Retinal pigment epithelial cell (primary cell): ENCODE data around the gene HSDL2.
A peak's percentile ranks its signal among the peaks of the same experiment; 100 is the strongest.

Experiments used
- DNase-seq: peaks from one replicate; pipeline ENCODE4 v3.0.0-alpha.2; 2010; ENCODE audit warnings: low read depth
- H3K4me3 ChIP-seq: 2 replicates; pipeline ENCODE4 v1.5.1; 2011; ENCODE audit warnings: mild to moderate bottlenecking, low read length, control low read depth, moderate library complexity
- TF ChIP-seq, protein P1 (sequence below): conservative IDR thresholded peaks from 2 replicates; pipeline ENCODE4 v1.5.1; 2011; ENCODE audit warnings: low read depth, low read length, control low read depth, inconsistent platforms

Gene HSDL2

GRCh38 chr9:112489876-112490666 lies 110.2 kb downstream of the HSDL2 start:
- peak; percentile 39 for DNase-seq
- TF ChIP-seq, protein P1, sequence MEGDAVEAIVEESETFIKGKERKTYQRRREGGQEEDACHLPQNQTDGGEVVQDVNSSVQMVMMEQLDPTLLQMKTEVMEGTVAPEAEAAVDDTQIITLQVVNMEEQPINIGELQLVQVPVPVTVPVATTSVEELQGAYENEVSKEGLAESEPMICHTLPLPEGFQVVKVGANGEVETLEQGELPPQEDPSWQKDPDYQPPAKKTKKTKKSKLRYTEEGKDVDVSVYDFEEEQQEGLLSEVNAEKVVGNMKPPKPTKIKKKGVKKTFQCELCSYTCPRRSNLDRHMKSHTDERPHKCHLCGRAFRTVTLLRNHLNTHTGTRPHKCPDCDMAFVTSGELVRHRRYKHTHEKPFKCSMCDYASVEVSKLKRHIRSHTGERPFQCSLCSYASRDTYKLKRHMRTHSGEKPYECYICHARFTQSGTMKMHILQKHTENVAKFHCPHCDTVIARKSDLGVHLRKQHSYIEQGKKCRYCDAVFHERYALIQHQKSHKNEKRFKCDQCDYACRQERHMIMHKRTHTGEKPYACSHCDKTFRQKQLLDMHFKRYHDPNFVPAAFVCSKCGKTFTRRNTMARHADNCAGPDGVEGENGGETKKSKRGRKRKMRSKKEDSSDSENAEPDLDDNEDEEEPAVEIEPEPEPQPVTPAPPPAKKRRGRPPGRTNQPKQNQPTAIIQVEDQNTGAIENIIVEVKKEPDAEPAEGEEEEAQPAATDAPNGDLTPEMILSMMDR = no peak

DNA sequence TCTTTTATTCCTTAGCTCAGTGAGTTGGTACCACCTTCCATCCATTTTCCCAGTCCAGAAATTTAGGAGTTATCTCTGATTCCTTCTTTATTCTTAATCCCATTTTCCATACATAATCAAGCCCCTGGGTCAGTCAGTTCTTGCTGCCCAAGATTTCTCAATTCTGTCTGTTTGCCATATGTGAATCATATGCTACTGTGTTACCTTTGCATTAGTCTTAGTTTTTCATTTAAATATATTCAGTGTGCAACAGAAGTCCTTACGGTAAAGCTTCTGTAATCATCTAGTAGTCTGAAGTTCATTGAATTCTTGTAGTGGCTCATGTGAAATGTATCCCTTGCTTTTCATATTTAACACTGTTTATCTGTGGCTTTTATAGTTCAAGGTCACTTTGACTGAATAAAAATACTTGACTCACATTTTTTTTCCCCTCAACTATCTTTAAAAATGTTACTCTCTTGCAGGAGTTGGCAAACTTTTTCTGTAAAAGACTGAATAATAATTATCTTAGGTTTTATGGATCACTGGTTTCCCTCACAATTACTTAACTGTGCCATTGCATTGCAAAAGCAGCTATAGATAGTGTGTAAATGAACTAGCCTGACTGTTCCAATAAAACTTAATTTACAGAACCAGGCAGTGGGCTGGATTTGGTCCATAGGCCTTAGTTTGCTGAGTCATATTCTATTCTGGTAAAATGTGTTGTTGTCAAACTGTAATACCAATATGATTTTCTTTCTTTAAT lies 113.7 kb downstream of the HSDL2 start:
- TF ChIP-seq, protein P1 = no peak
- DNase-seq = no peak
- H3K4me3 ChIP-seq = no peak overlapping the region

More at GRCh38 chr9:112489876-112490666, 110.2 kb downstream of the HSDL2 start:
- no peak overlapping the region for H3K4me3 ChIP-seq

DNA sequence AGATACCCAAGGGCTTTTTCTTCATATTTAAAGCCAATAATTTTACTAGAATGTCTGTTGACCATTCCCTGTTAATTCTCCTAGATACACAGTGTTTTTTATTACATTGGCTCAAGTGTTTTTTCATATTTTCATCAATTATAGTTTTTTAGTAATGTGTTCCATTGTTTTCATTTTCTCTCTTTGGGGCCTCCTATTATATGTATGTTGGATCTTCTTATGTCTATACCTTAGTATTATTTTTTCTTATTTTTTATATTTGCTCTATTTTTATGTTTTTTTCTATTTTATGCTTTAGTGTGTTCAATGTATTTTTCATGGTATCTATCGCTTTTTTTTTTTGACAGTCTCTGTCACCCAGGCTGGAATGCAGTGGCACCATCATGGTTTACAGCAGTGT lies 114.2 kb downstream of the HSDL2 start:
- no peak for DNase-seq
- TF ChIP-seq, protein P1 = no peak
- H3K4me3 ChIP-seq = no peak overlapping the region

DNA sequence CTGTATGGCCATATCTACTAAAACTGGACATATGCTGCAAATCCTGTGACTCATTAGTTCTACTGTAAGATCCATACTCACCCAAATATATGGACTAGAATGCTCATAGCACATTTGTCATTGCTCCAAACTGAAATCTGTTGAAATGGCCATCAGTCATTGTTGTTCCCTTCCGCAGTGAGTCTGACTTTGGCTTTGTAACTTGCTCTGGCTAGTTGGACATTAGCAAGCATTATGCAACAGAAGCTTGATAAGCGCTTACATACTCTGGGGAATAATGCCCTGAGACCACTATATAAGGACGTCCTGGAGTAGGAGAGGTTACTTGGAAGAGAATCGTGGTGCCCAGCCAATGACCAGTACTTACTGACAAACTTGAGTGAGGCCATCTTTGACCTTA lies 115.7 kb downstream of the HSDL2 start:
- no peak overlapping the region for H3K4me3 ChIP-seq
- DNase-seq = no peak
- TF ChIP-seq, protein P1 = no peak

DNA sequence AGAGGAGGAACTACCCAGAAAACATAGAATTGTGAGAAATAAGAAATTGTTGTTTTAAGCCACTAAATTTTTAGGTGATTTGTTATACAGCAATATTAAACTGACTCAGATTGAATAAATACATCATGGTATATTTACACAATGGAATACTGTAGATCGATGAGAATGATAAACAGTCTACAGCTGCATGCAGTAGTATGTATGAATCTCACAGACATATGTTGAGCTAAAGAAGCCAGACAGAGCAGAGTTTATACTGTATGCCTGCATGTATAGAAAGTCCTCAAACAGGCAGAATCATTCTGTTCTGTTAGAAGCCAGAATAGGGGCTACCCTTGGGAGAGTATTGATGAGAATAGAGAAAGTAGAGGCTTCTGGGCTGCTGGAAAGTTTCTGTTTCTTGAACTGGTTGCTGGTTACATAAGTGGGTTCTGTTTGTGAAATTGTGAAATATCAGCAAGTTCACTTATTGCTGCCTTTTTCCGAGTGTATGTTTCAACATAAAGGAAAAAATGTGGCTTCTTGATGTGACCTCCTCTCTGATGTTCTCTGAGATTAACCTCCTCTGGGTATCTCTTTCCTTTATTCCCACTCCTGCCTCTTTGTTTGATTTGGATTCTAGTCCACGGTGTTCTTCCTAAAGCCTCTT lies 116.3 kb downstream of the HSDL2 start:
- no peak overlapping the region for H3K4me3 ChIP-seq
- no peak for DNase-seq
- TF ChIP-seq, protein P1 = no peak

DNA sequence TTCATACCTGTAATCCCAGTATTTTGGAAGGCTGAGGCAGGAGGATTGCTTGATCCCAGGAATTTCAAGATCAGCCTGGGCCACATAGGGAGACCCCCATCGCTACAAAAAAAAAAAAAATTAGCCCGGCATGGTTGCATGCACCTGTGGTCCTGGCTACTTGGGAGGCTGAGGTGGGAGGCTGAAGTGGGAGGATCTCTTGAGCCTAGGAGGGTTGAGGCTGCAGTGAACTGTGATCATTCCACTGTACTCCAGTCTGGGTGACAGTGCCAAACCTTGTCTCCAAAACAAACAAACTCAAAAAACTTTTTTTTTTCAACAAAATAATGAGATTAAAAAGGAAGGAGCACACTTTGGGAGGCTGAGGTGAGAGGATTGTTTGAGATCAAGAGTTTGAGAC lies 120.9 kb downstream of the HSDL2 start:
- no peak overlapping the region for H3K4me3 ChIP-seq
- DNase-seq = no peak
- TF ChIP-seq, protein P1 = no peak

DNA sequence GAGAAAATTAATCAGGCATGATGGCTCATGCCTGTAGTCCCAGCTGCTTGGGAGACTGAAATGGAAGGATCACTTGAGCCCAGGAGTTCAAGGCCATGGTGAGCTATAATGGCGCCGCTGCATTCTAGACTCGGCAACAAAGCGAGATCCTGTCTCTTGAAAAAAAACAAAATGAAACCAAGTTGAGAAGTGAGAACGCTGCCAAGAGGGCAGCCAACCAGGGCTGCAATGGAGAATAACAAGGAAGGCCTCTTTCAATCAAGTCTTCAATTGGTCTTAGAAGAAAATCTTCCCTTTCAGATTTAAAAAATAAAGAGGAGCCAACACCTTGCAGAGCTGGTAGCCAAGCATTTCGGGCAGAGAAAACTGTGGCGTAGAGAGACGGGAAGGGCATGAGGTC lies 121.4 kb downstream of the HSDL2 start:
- H3K4me3 ChIP-seq = no peak overlapping the region
- no peak for DNase-seq
- TF ChIP-seq, protein P1 = no peak
